ENCODE measurements around the gene EP400.

DNA sequence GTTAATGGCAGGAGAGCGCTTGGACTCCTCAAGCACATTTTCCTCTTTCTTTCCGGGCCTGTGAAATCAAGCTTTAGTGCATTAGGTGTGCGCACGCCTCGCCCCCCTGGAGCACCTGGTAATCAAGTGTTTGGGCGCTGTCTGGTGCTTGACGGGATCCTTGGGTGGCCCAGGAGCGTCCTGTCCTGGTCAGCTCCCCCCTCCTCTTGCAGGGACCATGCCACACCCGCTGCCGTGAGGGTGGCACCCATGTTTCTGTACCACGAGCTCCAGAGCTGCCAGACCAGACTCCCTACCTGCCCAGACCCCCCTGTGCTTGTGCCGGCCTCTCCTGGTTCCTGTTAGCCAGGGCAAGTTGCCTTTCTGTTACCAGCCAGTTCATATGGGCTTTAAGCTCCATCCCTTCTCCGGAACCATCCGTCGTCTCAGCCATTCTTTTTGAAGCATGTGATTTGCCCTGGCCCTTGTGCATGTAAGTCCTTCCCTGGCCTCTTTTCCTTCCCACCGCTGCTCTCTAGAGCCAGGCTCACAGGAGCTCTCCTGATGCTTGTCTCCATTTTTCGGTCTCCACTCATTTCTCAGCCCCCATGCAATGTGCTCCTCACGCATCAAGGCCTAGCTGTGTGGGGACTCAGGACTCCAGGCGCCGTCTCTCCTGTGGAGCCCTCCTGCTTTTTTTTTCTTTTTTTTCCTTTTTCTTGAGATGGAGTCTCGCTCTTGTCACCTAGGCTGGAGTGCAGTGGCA is 66.1 kb downstream of the EP400 start:
- TF ChIP-seq GATA2 (IDR thresholded peaks at IDR 0.05; ENCODE audit: low read depth, low read length): no peak
- no peak for TF ChIP-seq GATA3 (IDR thresholded peaks at IDR 0.05; ENCODE audit: low read depth, low read length)

Data from SH-SY5Y (cell line).